BJ (cell line): Measurements from ENCODE around the gene SKAP1. TPM values are rescaled to one million over a fixed set of nuclear protein-coding genes. Genes with fewer than 3 reads are reported as not detected.

ENCODE experiments used
- CTCF ChIA-PET: fragments of 350-600 bp; formaldehyde crosslinking; extraction: SDS; loops from one replicate; lab custom pipeline; 2021; ENCODE audit warnings: antibody characterized with exemption, inconsistent platforms; lab: Yijun Ruan, JAX
- POLR2A ChIA-PET: fragments of 300-600 bp; sonication (Branson Sonifier 250); formaldehyde crosslinking; extraction: SDS; loops from one replicate; lab custom pipeline; 2021; ENCODE audit warnings: antibody characterized with exemption; lab: Charles Lee
- DNase-seq: peaks from one replicate; pipeline ENCODE4 v3.0.0-alpha.2; 2011; ENCODE audit warnings: low read depth
- H3K27me3 ChIP-seq: 2 replicates; pipeline ENCODE4 v1.6.0; 2011; ENCODE audit warnings: low read length; ENCODE audit not compliant: control insufficient read depth, insufficient read depth
- H3K36me3 ChIP-seq: 2 replicates; pipeline ENCODE4 v1.5.1; 2011; ENCODE audit warnings: low read length; ENCODE audit not compliant: control insufficient read depth, insufficient read depth
- H3K4me3 ChIP-seq: 2 replicates; pipeline ENCODE4 v1.5.1; 2011; ENCODE audit warnings: low read depth, mild to moderate bottlenecking, control low read depth, low read length
- polyA plus RNA-seq: library from polyadenylated mRNA; depleted of rRNA; stranded (reverse); fragments of >200 nt; gene quantifications from 2 replicates; pipeline ENCODE4 v1.2.3, GENCODE V29; 2011
- TF ChIP-seq, protein P1 (sequence below): IDR thresholded peaks from 2 replicates; pipeline ENCODE4 v1.5.1; 2011; ENCODE audit warnings: low read depth, mild to moderate bottlenecking, control low read depth, inconsistent platforms, low read length, moderate library complexity; ENCODE audit not compliant: insufficient read depth

The SKAP1 gene
- polyA plus RNA-seq, 1 experiment: not detected

DNA sequence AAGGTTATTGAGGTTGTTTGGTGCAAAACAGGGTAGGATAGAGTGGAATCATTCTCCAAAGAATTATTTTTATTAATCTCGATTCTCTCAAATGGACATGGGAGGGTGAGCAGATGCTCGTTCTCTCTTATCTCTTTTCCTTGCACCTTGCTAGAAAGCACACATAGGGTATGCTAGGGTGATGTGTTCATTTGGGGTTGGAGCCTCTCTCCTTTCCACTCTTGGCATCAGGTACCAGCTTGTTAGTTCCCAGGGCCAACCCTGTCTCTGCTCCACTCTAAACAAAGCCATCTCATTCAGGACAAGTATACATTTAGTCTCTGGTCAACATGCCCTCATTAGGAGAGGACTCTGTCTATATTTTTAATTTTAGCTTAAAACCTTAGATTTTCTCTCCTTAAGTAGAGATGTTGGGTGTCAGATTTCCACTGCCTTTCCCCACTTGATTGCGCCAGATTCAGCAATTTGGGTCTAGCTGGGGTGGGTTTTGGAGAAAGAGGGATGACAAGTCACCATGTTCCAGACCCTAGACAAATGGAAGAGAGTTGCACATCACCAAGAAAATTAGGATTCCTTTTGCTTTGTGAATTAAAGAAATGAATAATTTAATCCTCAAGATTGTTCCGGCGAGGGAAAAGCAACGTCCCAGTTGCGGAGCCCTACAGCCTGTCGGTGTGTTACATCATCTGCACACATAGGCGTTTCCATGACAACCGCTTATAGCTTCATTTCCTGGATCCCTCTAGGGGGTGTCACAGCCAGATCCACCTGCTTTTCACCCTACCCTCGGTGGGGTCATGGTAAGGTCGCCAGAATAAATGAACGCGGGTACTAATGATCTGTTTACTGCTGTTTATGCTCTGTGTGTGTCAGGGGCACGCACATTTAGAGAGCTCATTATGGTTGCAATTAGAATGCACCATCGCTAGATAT lies 280.9 kb downstream of the SKAP1 start:
- DNase-seq: no peak
- Histone ChIP-seq H3K36me3 (no peaks in the 10 kb centered on the region), H3K4me3 (no peak overlapping the region), H3K27me3 (peaks cover 45% of the 10 kb centered on the region)
- POLR2A ChIA-PET: interaction anchor here (0.5 to 0.7 kb wide), 2 partner anchors 117 to 475 kb away, joined by 3 read pairs; no protein-coding TSS in a partner anchor
- CTCF ChIA-PET: interaction anchor here (0.7 to 2.5 kb wide), 3 partner anchors 11 to 447 kb away, joined by 3 to 8 read pairs (median 3); no protein-coding TSS in a partner anchor
- TF ChIP-seq, protein P1, sequence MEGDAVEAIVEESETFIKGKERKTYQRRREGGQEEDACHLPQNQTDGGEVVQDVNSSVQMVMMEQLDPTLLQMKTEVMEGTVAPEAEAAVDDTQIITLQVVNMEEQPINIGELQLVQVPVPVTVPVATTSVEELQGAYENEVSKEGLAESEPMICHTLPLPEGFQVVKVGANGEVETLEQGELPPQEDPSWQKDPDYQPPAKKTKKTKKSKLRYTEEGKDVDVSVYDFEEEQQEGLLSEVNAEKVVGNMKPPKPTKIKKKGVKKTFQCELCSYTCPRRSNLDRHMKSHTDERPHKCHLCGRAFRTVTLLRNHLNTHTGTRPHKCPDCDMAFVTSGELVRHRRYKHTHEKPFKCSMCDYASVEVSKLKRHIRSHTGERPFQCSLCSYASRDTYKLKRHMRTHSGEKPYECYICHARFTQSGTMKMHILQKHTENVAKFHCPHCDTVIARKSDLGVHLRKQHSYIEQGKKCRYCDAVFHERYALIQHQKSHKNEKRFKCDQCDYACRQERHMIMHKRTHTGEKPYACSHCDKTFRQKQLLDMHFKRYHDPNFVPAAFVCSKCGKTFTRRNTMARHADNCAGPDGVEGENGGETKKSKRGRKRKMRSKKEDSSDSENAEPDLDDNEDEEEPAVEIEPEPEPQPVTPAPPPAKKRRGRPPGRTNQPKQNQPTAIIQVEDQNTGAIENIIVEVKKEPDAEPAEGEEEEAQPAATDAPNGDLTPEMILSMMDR: no peak

DNA sequence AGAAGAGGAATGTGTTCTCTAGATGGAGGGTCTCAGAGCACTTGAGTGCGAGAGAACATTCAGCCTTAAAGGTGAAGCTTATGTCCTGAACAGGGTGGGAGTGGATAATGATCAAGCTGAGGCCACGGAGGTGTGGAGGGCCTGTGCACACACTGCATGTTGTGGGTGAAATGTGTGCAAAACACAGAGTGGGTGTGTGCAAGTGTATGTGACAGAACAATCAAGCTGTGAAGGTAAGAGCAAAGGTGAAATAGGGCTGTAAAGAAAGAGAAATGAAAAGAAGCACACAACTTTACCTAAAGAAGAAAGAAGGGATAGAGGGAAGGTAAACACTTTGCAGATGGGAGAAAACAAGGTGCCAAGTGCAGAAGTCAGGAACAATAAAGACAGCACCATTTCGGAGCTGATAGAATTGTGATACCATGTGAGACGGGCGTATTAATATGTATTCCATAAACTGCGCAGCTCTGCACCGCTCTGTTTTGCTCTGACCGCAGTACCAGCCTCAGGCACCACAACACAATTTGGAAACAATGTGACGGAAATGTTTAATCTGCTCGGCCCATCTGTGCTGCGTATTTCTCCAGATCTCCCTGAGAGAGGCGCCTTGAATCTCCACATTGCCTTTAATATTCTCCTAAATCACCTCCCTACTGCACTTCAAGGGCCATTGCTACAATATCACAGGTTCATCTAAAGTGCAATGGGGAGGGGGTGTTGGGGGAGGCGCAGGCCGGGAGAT lies 281.8 kb downstream of the SKAP1 start:
- Histone ChIP-seq H3K36me3 (no peaks in the 10 kb centered on the region), H3K27me3 (peaks cover 47% of the 10 kb centered on the region), H3K4me3 (no peak overlapping the region)
- ChIA-PET POLR2A (interaction anchor here (0.5 kb wide), 1 partner anchor 118 kb away, joined by 3 read pairs; no protein-coding TSS in a partner anchor), CTCF (interaction anchor here (0.7 to 2.5 kb wide), 4 partner anchors 122 to 641 kb away, joined by 3 to 8 read pairs (median 4); no protein-coding TSS in a partner anchor)
- TF ChIP-seq, protein P1: no peak
- DNase-seq: no peak

DNA sequence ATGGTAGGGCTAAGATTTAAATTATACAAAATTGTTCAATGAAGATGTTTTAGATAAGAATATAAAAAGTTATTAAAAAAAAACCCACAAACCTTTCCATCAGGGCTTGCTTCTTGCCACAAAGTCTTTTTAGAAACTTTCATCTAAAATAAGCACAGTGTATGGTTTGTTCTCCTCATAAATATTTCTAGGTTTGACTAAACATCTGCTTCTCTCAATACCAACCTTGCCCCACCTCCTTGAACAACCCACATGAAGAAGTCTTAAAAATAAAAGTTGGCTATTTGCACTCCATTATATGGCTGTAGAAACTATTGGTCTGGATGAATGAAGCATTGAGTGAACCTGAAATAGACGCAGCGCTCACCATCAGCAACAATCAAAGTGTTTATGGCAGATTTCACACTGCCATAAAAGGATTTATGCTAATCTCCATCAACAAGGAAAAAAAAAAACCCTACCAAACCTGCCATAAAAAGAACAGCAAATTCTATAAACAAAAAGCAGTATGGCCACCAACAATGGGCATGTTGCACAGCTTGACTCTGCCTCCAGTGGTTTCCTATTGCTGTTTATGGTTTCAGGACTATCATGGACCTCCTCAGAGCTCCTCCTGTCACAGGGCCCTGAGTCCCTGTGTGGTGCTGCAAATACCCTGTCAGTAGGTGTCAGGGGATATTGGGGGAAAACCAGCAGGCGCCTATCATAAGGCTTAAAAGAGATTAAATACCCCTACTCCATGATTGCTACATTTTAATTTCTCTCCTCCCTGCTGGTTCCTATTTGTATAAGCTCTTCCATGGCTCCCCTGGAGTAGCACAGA lies 284.8 kb downstream of the SKAP1 start:
- ChIA-PET CTCF (no interaction called here), POLR2A (no interaction called here)
- DNase-seq: no peak
- TF ChIP-seq, protein P1: no peak
- H3K4me3 ChIP-seq: no peak overlapping the region
- H3K36me3 ChIP-seq: no peaks in the 10 kb centered on the region
- peaks cover 45% of the 10 kb centered on the region for H3K27me3 ChIP-seq

DNA sequence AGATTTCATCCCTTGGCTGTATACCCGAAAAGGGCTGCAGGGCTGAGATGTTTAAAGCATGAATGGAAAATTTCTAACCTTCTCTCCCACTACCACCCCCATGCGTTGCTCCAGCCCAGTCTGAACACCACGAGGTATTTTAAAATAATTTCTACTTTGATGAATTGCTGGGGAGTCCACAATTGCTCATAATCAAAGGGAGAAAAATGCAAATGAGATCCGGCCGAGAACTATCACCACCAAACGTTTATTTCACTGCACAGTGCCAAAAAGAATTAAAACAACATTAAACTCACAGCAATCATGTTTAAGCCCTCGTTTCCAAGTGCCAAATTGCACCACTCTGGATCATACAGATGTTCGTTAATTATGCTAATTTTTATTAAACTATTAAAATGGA lies 285.8 kb downstream of the SKAP1 start:
- ChIA-PET CTCF (no interaction called here), POLR2A (no interaction called here)
- H3K36me3 ChIP-seq: no peaks in the 10 kb centered on the region
- no peak for DNase-seq
- H3K4me3 ChIP-seq: no peak overlapping the region
- peaks cover 42% of the 10 kb centered on the region for H3K27me3 ChIP-seq
- TF ChIP-seq, protein P1: no peak
